RWPE1 (cell line): Measurements from ENCODE around the gene KRT4.

ENCODE experiments used
- CTCF ChIA-PET: fragments of 350-600 bp; sonication (Branson Sonifier 250); formaldehyde crosslinking; extraction: SDS; loops from one replicate; lab custom pipeline; 2021; lab: Yijun Ruan, JAX
- POLR2A ChIA-PET: fragments of 400-600 bp; formaldehyde crosslinking; extraction: SDS; loops from one replicate; lab custom pipeline; 2020; ENCODE audit warnings: antibody characterized with exemption; ENCODE audit not compliant: low non-redundant PET; lab: Yijun Ruan, JAX
- DNase-seq: peaks from one replicate; pipeline ENCODE4 v3.0.0; 2012; ENCODE audit warnings: low spot score
- H3K27ac ChIP-seq: fragments of 450-650 bp; 2 replicates; pipeline ENCODE4 v1.5.1; 2017
- TF ChIP-seq, protein P1 (sequence below): fragments of 450-650 bp; conservative IDR thresholded peaks from 2 replicates; pipeline ENCODE4 v1.5.1; 2017; ENCODE audit warnings: low read depth, mild to moderate bottlenecking

Gene KRT4

DNA sequence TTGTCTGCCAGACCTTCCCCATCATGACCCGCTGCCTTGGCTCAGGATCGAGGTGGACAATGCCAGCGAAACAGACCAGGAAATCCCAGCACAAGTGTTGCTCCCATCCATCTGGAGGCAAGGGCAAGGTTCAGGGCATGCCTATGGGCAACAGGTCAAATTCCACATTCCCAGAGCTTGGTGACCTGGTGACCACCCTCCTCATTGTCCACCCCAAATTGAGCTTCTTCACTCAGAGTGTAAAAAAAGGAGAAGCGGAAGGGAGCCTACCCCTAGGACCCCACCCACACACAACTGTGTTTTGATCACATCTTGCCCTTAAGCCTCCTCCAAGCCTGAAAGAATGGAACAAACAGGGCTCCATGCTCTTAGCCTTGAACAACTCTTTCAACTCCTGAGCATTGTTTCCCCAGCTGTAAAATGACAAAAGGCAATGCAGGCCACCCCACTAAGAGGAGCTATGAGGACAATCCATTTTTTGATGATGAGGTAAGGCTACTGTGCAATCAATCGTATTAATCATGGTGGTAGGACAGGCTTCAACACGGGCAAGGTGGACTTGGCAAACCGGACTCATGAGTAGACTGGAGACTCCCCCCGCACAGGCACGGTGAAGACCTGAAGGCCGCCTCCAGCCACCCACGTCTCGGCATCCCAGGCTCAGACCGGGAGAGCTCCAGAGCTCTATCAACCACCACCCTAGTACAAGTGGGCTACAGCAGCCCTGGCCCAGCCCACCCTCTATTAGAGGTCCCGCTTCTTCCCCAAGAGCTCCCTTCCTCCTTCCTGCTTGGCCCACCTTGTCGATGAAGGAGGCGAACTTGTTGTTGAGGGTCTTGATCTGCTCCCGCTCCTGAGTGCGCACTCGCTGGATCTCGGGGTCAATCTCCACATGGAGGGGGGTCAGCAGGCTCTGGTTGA lies 19.3 kb upstream of the KRT4 start:
- TF ChIP-seq, protein P1, sequence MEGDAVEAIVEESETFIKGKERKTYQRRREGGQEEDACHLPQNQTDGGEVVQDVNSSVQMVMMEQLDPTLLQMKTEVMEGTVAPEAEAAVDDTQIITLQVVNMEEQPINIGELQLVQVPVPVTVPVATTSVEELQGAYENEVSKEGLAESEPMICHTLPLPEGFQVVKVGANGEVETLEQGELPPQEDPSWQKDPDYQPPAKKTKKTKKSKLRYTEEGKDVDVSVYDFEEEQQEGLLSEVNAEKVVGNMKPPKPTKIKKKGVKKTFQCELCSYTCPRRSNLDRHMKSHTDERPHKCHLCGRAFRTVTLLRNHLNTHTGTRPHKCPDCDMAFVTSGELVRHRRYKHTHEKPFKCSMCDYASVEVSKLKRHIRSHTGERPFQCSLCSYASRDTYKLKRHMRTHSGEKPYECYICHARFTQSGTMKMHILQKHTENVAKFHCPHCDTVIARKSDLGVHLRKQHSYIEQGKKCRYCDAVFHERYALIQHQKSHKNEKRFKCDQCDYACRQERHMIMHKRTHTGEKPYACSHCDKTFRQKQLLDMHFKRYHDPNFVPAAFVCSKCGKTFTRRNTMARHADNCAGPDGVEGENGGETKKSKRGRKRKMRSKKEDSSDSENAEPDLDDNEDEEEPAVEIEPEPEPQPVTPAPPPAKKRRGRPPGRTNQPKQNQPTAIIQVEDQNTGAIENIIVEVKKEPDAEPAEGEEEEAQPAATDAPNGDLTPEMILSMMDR = no peak
- H3K27ac ChIP-seq = no peak overlapping the region
- no peak for DNase-seq
- CTCF ChIA-PET = interaction anchor here (0.5 to 1.0 kb wide), 5 partner anchors 236 to 994 kb away, joined by 3 to 7 read pairs (median 4); no protein-coding TSS in a partner anchor
- POLR2A ChIA-PET = no interaction called here

DNA sequence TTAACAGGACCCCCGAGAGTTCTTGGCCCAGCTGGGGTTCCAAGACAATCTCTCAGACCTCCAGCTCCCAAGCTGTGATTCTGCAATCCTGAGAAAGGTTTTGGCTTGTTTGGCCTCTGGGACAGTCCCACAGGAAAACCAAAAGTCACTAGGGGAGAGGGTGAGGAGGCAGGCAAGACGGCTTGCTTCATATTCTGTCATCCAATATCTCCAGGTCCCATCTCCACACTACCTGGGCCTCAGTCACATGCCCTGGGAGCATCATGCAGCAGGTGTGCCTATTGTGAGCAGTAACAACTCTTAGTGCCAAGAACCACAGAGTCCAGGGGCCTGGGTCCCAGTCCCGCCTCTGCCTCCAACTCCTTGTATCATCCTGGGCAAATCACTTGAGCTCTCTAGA lies 18.5 kb upstream of the KRT4 start:
- POLR2A ChIA-PET = no interaction called here
- no peak for DNase-seq
- TF ChIP-seq, protein P1 = no peak
- CTCF ChIA-PET = interaction anchor here (0.7 to 1.0 kb wide), 2 partner anchors 15 to 333 kb away, joined by 4 to 7 read pairs; no protein-coding TSS in a partner anchor
- H3K27ac ChIP-seq = no peak overlapping the region

- TF ChIP-seq, protein P1 = no peak
- DNase-seq = no peak
- H3K27ac ChIP-seq = no peak overlapping the region
- ChIA-PET POLR2A (no interaction called here), CTCF (no interaction called here)
Measured at GRCh38 chr12:52831251-52831650, 17.3 kb upstream of the KRT4 start.

DNA sequence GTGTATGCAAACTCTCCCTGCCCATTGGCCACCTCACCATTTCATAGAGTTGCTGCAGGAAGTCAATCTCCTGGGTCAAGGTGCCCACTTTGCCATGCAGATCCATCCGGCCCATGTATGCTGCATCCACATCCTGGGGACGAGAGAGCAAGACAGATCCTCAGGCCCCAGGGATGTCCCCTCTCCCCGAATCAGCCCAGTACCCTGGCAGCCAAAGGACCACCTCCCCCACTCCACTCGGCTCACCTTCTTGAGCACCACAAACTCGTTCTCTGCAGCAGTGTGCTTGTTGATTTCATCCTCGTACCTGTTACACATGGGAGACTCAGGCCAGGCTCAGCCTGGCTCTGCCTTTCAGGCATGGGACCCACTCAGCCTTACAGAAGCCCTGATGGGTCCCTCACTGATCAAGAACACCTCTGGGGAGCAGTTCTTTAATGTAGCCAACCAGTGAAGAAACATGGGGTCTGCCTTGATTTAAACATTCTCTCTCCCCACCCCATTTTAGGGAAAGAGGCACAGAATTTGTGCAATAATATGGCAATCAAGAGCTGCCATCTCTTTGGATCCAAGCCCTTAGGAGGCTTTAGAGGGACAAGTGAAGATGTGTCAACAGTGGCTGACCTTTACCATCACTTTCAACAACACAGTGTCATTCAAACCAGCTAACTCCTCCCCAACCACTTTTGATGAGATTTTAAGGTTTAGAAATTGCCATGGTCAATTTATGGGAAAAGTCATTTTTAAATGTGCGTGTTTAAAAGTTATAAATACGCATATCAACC lies 16.3 kb upstream of the KRT4 start:
- CTCF ChIA-PET = no interaction called here
- TF ChIP-seq, protein P1 = no peak

GRCh38 chr12:52828591-52829021 lies 14.7 kb upstream of the KRT4 start:
- ChIA-PET CTCF (no interaction called here), POLR2A (no interaction called here)
- no peak for DNase-seq
- no peak overlapping the region for H3K27ac ChIP-seq
- TF ChIP-seq, protein P1 = no peak

More for the DNA sequence above, 16.3 kb upstream of the KRT4 start:
- POLR2A ChIA-PET = no interaction called here
- DNase-seq = no peak
- no peak overlapping the region for H3K27ac ChIP-seq

- DNase-seq = no peak
- TF ChIP-seq, protein P1 = no peak
- POLR2A ChIA-PET = no interaction called here
- H3K27ac ChIP-seq = no peak overlapping the region
- CTCF ChIA-PET = no interaction called here
Measured at GRCh38 chr12:52828156-52828555, 14.2 kb upstream of the KRT4 start.
